Nephron progenitor cell (in vitro differentiated cells): Measurements from ENCODE around the gene TEAD3.

ENCODE experiments used
- DNase-seq: peaks from one replicate; pipeline ENCODE4 v3.0.0; 2021
- H3K27ac Mint-ChIP-seq: 2 replicates; pipeline ENCODE4 v1.8.0; 2021; ENCODE audit warnings: mild to moderate bottlenecking, moderate library complexity, mixed read lengths
- H3K27me3 Mint-ChIP-seq: 2 replicates; pipeline ENCODE4 v1.8.0; 2021; ENCODE audit warnings: mild to moderate bottlenecking, low read depth, mixed read lengths; ENCODE audit not compliant: poor library complexity
- H3K36me3 Mint-ChIP-seq: 2 replicates; pipeline ENCODE4 v1.8.0; 2021; ENCODE audit warnings: low read depth, mixed read lengths
- H3K4me1 Mint-ChIP-seq: 2 replicates; pipeline ENCODE4 v1.8.0; 2021; ENCODE audit warnings: mixed read lengths
- H3K4me3 Mint-ChIP-seq: 2 replicates; pipeline ENCODE4 v1.8.0; 2021; ENCODE audit warnings: mild to moderate bottlenecking, moderate library complexity, mixed read lengths
- H3K9me3 Mint-ChIP-seq: 2 replicates; pipeline ENCODE4 v1.8.0; 2021; ENCODE audit warnings: mild to moderate bottlenecking, moderate library complexity, mixed read lengths
- CTCF ChIP-seq: fragments of 200-600 bp; sonication (generic); IDR thresholded peaks from 2 replicates; pipeline ENCODE4 v1.5.0; 2021; ENCODE audit warnings: antibody characterized with exemption

TEAD3 gene

GRCh38 chr6:35500782-35501181 is 3.9 kb upstream of the TEAD3 start:
- no peaks in the 10 kb centered on the region for H3K9me3 Mint-ChIP-seq
- peaks cover 46% of the 10 kb centered on the region for H3K4me1 Mint-ChIP-seq
- H3K27me3 Mint-ChIP-seq, result peaks cover 8% of the 10 kb centered on the region
- no peak overlapping the region for H3K4me3 Mint-ChIP-seq
- no peak for DNase-seq
- H3K36me3 Mint-ChIP-seq, result no peaks in the 10 kb centered on the region
- peak overlapping the region; percentile 36 for H3K27ac Mint-ChIP-seq
- TF ChIP-seq CTCF, result no peak

DNA sequence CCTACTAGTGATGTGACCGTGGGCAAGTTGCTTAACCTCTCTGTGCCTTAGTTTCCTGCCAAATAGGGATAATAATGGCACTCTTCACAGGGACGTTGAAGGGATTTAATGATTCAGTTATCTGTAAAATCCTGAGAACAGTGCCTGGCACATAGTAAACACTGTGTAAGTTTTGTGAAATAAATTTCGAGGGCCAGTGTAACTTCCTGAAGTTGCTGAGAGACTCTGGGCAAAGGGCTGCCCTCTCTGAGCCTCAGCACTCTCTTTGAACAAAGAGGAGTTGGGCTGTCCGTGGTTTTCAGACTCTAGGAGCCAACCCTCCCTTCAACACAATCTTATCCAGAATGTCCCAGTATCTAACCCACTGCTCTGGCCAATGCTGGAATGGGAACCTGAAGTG is 2.5 kb upstream of the TEAD3 start:
- no peak for TF ChIP-seq CTCF
- H3K4me1 Mint-ChIP-seq, result peaks cover 52% of the 10 kb centered on the region
- peak overlapping the region; percentile 2 for H3K4me3 Mint-ChIP-seq
- DNase-seq, result no peak
- no peaks in the 10 kb centered on the region for H3K27me3 Mint-ChIP-seq
- no peaks in the 10 kb centered on the region for H3K9me3 Mint-ChIP-seq
- no peaks in the 10 kb centered on the region for H3K36me3 Mint-ChIP-seq
- no peak overlapping the region for H3K27ac Mint-ChIP-seq

- Mint-ChIP-seq H3K4me1 (peaks cover 59% of the 10 kb centered on the region), H3K4me3 (peak overlapping the region; percentile 83), H3K9me3 (no peaks in the 10 kb centered on the region), H3K27me3 (no peaks in the 10 kb centered on the region), H3K27ac (peak overlapping the region; percentile 92), H3K36me3 (no peaks in the 10 kb centered on the region)
- no peak for TF ChIP-seq CTCF
- DNase-seq, result no peak
These were observed 1.7 kb upstream of the TEAD3 start for GRCh38 chr6:35498422-35499067.

GRCh38 chr6:35497571-35498421 is 917 bp upstream of the TEAD3 start:
- DNase-seq, result peak; percentile 73
- Mint-ChIP-seq H3K36me3 (no peaks in the 10 kb centered on the region), H3K4me1 (peaks cover 67% of the 10 kb centered on the region), H3K27ac (peak overlapping the region; percentile 61), H3K9me3 (no peaks in the 10 kb centered on the region), H3K27me3 (no peaks in the 10 kb centered on the region), H3K4me3 (peak overlapping the region; percentile 83)
- no peak for TF ChIP-seq CTCF

GRCh38 chr6:35496036-35496840 is 641 bp downstream of the TEAD3 start:
- no peak for TF ChIP-seq CTCF
- no peaks in the 10 kb centered on the region for H3K27me3 Mint-ChIP-seq
- no peaks in the 10 kb centered on the region for H3K9me3 Mint-ChIP-seq
- H3K4me1 Mint-ChIP-seq, result peaks cover 76% of the 10 kb centered on the region
- peak overlapping the region; percentile 88 for H3K27ac Mint-ChIP-seq
- H3K4me3 Mint-ChIP-seq, result peak overlapping the region; percentile 86
- H3K36me3 Mint-ChIP-seq, result no peaks in the 10 kb centered on the region
- DNase-seq, result peak; percentile 65
